Ectodermal cell (in vitro differentiated cells): ENCODE results near the gene ARMC7.

Experiments used
- H3K27ac ChIP-seq: 2 replicates; pipeline ENCODE4 v1.7.0; 2013; ENCODE audit warnings: mild to moderate bottlenecking, low read depth, low read length; ENCODE audit not compliant: insufficient read depth, poor library complexity, severe bottlenecking
- H3K27me3 ChIP-seq: 2 replicates; pipeline ENCODE4 v1.7.0; 2013; ENCODE audit warnings: mild to moderate bottlenecking, low read length; ENCODE audit not compliant: insufficient read depth, control insufficient read depth, poor library complexity, severe bottlenecking
- H3K36me3 ChIP-seq: one replicate; pipeline ENCODE4 v1.7.0; 2013; ENCODE audit warnings: low read length; ENCODE audit not compliant: control insufficient read depth, insufficient read depth
- H3K4me1 ChIP-seq: one replicate; pipeline ENCODE4 v1.7.0; 2013; ENCODE audit warnings: low read length; ENCODE audit not compliant: control insufficient read depth, insufficient read depth
- H3K4me3 ChIP-seq: 2 replicates; pipeline ENCODE4 v1.7.0; 2013; ENCODE audit warnings: low read depth, low read length, control low read depth; ENCODE audit not compliant: insufficient read depth
- H3K9me3 ChIP-seq: 2 replicates; pipeline ENCODE4 v1.7.0; 2013; ENCODE audit warnings: mild to moderate bottlenecking, low read length, moderate library complexity; ENCODE audit not compliant: control insufficient read depth
- WGBS, 2 experiments: methylation state at CpG; one replicate each; pipeline ENCODE4 v1.1.7; 2013; ENCODE audit warnings: missing lambda C conversion rate in 2 of 2; 5-methylcytosine and 5-hydroxymethylcytosine counted together

ARMC7 gene

DNA sequence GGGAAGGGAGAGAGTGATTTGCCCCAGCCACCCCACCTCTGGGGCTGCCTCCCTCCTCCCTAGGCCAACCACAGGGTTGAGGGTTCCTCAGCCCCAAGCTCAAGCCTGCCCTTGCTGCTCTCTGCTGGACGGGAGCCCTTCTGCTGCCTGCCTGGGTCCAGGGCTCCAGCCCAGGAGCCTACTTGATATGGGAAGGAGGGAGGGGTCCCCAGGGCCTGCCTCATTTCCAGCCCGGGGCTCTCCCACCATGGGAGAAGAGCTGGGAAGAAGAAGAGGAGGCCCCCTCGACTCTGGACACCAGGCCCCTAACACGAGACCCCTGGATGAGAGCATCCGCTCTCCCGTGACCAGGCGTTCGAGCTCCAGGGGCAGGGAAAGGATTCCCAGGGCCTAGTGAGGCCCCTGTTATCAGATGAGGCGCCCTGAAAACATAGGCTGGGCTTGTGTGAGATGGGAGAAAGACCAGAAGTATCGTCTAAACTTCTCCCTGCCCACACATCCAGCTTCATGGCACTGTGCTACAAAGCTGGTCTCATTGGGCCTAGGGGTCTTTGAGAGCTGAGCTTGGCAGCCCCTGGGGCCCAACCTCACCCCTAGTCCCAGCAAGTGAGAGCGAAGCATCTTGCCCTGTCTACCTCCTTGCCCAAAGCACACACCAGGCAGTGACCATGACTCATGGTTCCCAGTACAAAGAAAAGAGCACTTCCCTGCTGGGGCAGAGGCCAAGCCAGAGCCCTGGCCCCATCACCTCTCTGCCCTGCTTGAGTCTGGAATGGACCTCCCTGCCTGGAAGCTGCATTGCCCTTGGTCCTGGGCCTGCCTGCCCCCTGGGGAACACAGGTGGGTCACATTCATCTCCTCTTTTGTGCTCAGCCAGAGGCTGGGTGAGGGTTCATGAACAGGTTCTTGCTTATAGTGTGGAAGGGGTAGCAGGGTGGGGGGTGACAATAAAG, 21.0 kb upstream of the ARMC7 start:
- no peak overlapping the region for H3K27ac ChIP-seq

DNA sequence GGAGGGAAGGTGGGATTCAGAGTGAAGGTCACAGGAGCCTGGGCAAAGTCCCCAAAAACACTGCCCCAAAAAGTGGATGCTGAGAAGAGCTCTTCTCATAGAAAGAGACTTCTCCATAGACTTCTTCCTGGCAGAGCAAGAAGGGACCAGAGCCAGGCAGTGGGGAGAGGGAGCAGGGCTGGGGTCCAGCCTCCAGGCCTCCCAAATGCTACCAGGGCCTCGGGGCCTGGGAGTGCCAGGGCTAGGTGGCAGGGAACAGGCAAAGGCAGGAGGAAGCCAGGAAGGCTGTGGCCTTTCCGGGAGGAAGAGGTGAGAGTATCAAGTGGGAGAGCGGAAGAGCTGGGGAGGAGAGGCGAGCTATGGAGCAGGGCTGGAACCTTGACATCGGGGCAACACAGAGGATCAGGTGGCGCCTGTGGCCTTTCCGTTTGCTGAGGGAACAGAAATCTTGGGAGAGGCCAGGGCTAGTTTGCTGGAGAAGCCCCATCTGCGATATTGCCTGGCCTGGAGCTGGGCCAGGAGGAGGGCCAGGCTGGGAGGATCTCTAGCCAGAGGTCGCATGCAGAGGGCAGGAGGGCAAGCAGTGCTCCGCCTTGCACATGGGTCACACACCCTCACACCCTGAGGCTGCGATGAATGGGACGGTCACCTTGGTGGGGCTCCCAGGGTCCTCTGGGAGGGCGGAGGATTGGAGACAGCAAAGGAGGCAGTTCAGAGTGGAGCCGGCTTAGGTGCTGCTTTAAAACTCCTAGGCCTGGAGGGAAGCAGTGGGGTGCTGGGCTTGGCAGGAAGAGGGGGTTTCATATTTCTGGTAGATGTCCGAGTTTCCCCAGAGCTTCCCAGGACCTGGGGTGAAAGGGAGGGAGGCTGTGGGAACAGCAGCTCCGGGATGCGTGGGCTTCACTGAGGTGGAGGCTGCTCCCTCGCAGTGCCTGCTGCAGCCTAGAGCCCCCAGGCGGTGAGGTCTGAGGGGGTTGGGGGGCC, 18.6 kb upstream of the ARMC7 start:
- Histone ChIP-seq H3K27ac (no peak overlapping the region), H3K9me3 (no peaks in the 10 kb centered on the region), H3K36me3 (no peaks in the 10 kb centered on the region), H3K4me3 (no peak overlapping the region), H3K4me1 (peaks cover 24% of the 10 kb centered on the region), H3K27me3 (no peaks in the 10 kb centered on the region)
- 68 to 71% methylated on average over 19 of the region's 19 CpGs for WGBS, 2 experiments

More for the DNA sequence above, 21.0 kb upstream of the ARMC7 start:
- Histone ChIP-seq H3K9me3 (no peaks in the 10 kb centered on the region), H3K27me3 (no peaks in the 10 kb centered on the region), H3K4me1 (peaks cover 19% of the 10 kb centered on the region), H3K4me3 (peak overlapping the region; percentile 61), H3K36me3 (no peaks in the 10 kb centered on the region)
- 75 to 80% methylated on average over 11 of the region's 11 CpGs for WGBS, 2 experiments

DNA sequence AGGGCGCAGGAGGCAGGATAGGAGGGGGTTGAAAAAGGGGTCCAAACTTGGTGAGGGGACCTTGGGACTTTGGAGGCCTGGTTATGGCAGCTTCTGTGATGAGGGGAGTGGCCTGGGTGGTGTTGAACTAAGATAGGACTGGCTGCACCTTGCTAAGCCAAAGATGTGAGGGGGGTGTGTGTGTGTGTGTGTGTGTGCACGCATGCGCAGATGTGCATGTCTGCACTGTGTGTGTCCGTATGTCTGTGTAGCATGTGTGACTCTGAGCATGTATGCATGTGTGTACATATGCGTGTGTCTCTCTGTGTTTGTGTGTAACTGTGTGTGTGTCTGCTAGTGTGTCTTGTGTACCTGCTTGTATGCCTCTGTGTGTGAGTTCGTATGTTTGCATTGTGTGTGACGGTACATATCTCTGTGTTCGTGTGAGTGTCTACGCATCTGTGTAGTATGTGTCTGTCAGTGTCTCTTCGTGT, 17.9 kb upstream of the ARMC7 start:
- WGBS, 2 experiments, result 83 to 88% methylated on average over 10 of the region's 10 CpGs
- no peaks in the 10 kb centered on the region for H3K27me3 ChIP-seq
- no peaks in the 10 kb centered on the region for H3K36me3 ChIP-seq
- H3K9me3 ChIP-seq, result no peaks in the 10 kb centered on the region
- peaks cover 24% of the 10 kb centered on the region for H3K4me1 ChIP-seq
- H3K27ac ChIP-seq, result no peak overlapping the region
- no peak overlapping the region for H3K4me3 ChIP-seq

DNA sequence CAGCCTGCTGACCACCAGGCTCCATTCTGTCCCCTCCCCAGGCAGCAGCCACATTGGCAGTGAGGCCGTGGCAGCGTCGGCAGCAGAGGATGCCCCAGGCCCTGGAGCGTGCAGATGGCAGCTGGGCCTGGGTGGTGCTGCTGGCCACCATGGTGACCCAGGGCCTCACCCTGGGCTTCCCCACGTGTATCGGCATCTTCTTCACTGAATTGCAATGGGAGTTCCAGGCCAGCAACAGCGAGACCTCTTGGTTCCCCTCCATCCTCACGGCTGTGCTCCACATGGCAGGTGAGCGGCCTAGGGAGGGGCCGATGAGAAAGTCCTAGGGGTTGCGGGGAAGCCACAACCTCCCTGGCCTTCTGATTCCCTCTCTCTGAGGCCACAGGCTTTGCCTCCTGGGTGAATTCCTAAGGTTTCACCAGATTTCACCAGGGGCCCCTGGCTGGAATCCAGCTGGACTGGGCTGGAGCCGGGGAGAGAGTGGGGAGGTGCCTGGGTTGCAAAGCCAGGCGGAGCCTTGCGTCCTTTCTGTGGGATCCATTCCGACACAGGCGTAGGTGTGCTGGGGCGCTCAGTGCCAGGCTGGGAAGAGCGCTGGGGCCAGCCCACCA, 16.1 kb upstream of the ARMC7 start:
- Histone ChIP-seq H3K4me3 (no peak overlapping the region), H3K36me3 (no peaks in the 10 kb centered on the region), H3K4me1 (peaks cover 24% of the 10 kb centered on the region), H3K27ac (no peak overlapping the region), H3K9me3 (no peaks in the 10 kb centered on the region), H3K27me3 (no peaks in the 10 kb centered on the region)
- WGBS, 2 experiments, result 94 to 95% methylated on average over 18 of the region's 18 CpGs

DNA sequence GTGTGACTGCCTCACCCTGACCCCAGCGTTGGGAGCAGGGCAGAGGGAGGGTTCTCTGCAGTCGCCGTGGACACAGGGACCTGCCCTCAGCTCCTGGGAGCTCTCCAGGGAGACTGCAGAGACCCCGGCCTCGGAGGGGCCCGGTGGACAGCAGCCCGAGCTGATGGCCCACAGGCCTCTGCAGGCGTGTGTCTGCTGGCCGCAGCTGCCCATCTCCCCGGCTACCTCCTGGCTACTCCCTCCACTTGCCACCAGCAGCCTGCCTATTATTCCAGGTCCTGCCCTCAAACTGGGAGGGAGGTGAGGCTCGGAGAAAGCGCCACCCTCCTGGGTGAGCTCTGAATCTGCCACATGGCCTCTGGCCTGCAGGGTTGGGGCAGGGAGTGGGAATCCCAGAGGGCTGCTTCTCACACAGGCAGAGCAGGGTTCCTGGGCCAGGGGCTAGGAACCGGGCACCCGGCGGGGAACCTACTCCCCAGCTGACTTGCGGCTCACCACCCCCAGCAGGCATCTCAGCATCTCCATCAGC, 14.8 kb upstream of the ARMC7 start:
- H3K4me3 ChIP-seq, result no peak overlapping the region
- no peaks in the 10 kb centered on the region for H3K36me3 ChIP-seq
- H3K9me3 ChIP-seq, result no peaks in the 10 kb centered on the region
- no peaks in the 10 kb centered on the region for H3K27me3 ChIP-seq
- WGBS, 2 experiments, result 76 to 77% methylated on average over 16 of the region's 16 CpGs
- H3K27ac ChIP-seq, result no peak overlapping the region
- H3K4me1 ChIP-seq, result peaks cover 24% of the 10 kb centered on the region

DNA sequence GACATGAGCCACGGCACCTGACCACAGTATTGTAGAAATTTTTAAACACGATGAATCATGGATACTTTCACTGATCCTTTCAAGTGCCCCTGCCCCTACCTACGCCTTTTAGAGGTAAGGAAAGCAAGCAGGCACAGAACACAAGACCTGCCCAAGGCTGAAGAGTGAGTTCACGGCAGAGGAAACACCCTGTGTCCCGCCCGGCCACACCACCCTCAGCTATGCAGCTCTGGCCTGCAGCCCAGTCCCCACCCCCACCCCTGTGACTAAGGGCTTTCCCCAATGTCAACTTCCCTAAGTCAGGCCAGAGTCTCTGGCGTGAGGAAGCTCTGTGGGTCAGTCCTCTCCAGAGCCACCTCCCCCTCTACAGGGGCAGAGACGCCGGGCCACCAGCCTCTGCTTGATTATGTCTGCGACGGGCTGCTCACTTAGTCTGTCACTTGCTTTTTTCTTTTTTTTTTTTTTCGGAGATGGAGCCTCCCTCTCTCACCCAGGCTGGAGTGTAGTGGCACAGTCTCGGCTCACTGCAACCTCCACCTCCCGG, 13.6 kb upstream of the ARMC7 start:
- WGBS, 2 experiments, result 85 to 87% methylated on average over 11 to 14 of the region's 14 CpGs
- H3K27ac ChIP-seq, result no peak overlapping the region
- no peaks in the 10 kb centered on the region for H3K9me3 ChIP-seq
- H3K36me3 ChIP-seq, result no peaks in the 10 kb centered on the region
- no peak overlapping the region for H3K4me3 ChIP-seq
- H3K4me1 ChIP-seq, result peaks cover 21% of the 10 kb centered on the region
- H3K27me3 ChIP-seq, result no peaks in the 10 kb centered on the region

DNA sequence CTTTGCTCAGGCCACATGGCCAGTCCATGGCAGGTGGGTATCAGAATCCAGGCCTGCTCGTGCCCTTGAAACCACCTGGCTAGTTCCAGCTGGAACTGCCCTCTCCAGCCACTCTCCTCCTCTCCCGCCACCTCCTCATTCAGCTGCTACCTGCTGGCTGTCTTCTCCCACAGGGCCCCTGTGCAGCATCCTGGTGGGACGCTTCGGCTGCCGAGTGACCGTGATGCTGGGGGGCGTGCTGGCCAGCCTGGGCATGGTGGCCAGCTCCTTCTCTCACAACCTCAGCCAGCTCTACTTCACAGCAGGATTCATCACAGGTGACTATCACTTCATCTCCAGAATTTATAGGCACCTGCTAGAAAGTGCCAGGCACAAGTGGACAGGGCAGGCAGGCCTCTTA, 11.9 kb upstream of the ARMC7 start:
- WGBS, 2 experiments, result 94 to 96% methylated on average over 7 of the region's 7 CpGs
- Histone ChIP-seq H3K27me3 (no peaks in the 10 kb centered on the region), H3K27ac (no peak overlapping the region), H3K9me3 (no peaks in the 10 kb centered on the region), H3K4me3 (no peak overlapping the region), H3K4me1 (peaks cover 9% of the 10 kb centered on the region), H3K36me3 (no peaks in the 10 kb centered on the region)

DNA sequence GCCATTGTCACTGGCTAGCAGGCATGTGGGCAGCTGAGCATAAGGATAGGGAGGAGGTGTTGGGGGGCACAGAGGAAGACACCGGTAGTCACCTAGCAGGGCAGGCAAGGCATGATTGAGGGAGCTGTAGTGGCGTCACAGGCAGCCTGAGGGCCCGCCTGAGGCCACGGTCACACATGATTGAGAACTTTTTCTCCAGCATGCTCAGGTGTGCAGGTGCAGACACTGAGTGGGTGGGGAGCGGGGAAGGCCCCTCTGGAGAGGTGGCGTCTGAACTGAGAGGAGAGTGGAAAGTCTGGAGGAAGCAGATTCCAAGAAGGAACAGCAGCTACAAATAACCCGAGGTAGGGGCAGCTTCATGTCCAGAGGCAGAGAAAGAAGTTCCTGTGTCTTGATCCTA, 10.9 kb upstream of the ARMC7 start:
- no peaks in the 10 kb centered on the region for H3K9me3 ChIP-seq
- H3K27me3 ChIP-seq, result no peaks in the 10 kb centered on the region
- H3K4me1 ChIP-seq, result peaks cover 6% of the 10 kb centered on the region
- no peak overlapping the region for H3K27ac ChIP-seq
- H3K36me3 ChIP-seq, result no peaks in the 10 kb centered on the region
- H3K4me3 ChIP-seq, result no peak overlapping the region
- 89% methylated on average over 7 of the region's 7 CpGs for WGBS, 2 experiments

DNA sequence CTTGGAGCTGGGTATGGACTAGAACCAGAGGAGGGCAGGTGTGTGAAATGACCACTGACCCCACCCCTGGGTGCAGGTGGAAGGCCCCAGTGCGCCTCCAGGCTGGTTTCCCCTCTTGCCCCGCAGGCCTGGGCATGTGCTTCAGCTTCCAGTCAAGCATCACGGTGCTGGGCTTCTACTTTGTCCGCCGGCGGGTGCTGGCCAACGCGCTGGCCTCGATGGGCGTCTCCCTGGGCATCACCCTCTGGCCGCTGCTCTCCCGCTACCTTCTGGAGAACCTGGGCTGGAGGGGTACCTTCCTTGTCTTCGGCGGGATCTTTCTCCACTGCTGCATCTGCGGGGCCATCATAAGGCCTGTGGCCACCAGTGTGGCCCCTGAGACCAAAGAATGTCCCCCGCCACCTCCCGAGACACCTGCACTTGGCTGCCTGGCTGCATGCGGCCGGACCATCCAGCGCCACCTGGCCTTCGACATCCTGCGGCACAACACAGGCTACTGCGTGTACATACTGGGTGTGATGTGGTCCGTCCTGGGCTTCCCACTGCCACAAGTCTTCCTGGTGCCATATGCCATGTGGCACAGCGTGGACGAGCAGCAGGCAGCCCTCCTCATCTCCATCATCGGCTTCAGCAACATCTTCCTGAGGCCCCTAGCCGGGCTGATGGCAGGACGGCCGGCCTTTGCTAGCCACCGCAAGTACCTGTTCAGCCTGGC, 9.7 kb upstream of the ARMC7 start:
- Histone ChIP-seq H3K27ac (no peak overlapping the region), H3K36me3 (no peaks in the 10 kb centered on the region), H3K9me3 (no peaks in the 10 kb centered on the region), H3K27me3 (no peaks in the 10 kb centered on the region), H3K4me1 (peaks cover under 1% of the 10 kb centered on the region), H3K4me3 (no peak overlapping the region)
- 95 to 97% methylated on average over 31 of the region's 31 CpGs for WGBS, 2 experiments
